Measurements from ENCODE around the gene CDR2. TPM values are rescaled to one million over a fixed set of nuclear protein-coding genes. Genes with fewer than 3 reads are reported as not detected.

CDR2 gene
- total and polyA plus RNA-seq, 2 of the 13 experiments (the other 11 are each of a cell fraction or from before 2014, with no cell fraction given): 59.0 to 78.9 TPM

DNA sequence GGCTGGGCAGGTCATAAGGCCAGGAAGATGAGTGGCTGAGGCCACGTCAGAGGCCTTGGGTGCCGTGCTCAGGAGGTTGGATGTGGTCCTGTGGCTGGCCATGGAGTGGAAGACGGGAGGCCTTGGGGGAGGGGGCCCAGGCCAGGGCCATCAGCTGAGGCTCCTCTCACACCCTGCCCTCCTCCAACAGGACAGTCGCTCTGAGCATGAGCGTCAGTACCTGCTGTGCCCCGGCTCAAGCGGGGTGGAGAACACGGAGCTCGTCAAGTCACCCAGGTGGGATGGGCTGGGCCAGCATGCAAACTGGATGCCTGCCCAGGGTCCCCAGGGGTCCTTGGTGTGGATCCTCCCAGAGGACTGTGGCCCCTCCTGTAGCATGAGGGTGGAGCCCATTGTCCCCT, 58.0 kb downstream of the CDR2 start:
- WGBS (ENCODE audit: low lambda C conversion rate): 96% methylated on average over 9 of the region's 9 CpGs
- 0 out of 2 replicates have a peak, but pooled peaks cover 7% of the 10 kb centered on the region for H3K4me1 ChIP-seq (ENCODE audit: insufficient read depth, low read length)
- CTCF ChIA-PET (ENCODE audit: low intra/inter-chr PET ratio, low total read pairs): no interaction called here
- ATAC-seq (peak; percentile 5; the same call in 2 of the 3 replicates), DNase-seq (ENCODE audit: low spot score) (no peak), FAIRE-seq (no peak)
- no peaks in the 10 kb centered on the region for H3K27me3 ChIP-seq (ENCODE audit: control insufficient read depth in 1 of 2, insufficient read depth in 2 of 2, low read length in 2 of 2)
- H3K36me3 ChIP-seq (replicated peaks in 1 of 2; ENCODE audit: control insufficient read depth in 1 of 2, insufficient read depth in 2 of 2, low read length in 2 of 2): peaks cover 62 to 96% of the 10 kb centered on the region in 2 experiments
- no peak overlapping the region for H2AFZ ChIP-seq (ENCODE audit: low read length)
- no peaks in the 10 kb centered on the region for H3K9me3 ChIP-seq (ENCODE audit: low read length)
- no peak overlapping the region for H3K27ac ChIP-seq (ENCODE audit: extremely low read length, insufficient read depth, low read length)
- no peak overlapping the region for H3K9ac ChIP-seq (ENCODE audit: insufficient read depth, low read depth, low read length)
- BruUV-seq (replicated peaks): TSS peak; percentile 6
- intact Hi-C loops (cut with micrococcal nuclease; ENCODE audit: unreplicated experiment) (no loop called here), in situ Hi-C loops (cut with HindIII; ENCODE audit: extremely low pct_ligation_motif_present, low pct_unique_long_range_greater_than_20kb) (no loop called here)
- POLR2A ChIA-PET: no interaction called here
- TF ChIP-seq MIXL1 (CRISPR knock-in tag; IDR thresholded peaks at IDR 0.05): no peak
- no peak for TF ChIP-seq MAFF (IDR thresholded peaks at IDR 0.05; ENCODE audit: low read depth, low read length)
- TF ChIP-seq CHCHD3 (CRISPR knock-in tag; IDR thresholded peaks at IDR 0.05): 0 out of 2 replicates have a peak, but pooled peaks have one; percentile 25
- TF ChIP-seq GZF1 (CRISPR knock-in tag; IDR thresholded peaks at IDR 0.05): no peak
- 0 out of 2 replicates have a peak, but pooled peaks have one; percentile 10 for TF ChIP-seq ZFX (CRISPR knock-in tag; IDR thresholded peaks at IDR 0.05; ENCODE audit: low read depth)
- TF ChIP-seq SMAD1 (CRISPR knock-in tag; IDR thresholded peaks at IDR 0.05; ENCODE audit: borderline replicate concordance, low read depth): 0 out of 2 replicates have a peak, but pooled peaks have one; percentile 55
- no peak for TF ChIP-seq ZNF121 (CRISPR knock-in tag; IDR thresholded peaks at IDR 0.05)
- TF ChIP-seq ZNF768 (CRISPR knock-in tag; IDR thresholded peaks at IDR 0.05): peak; percentile 43; the same call in 1 of the 2 replicates
- no peak for TF ChIP-seq FOXK1 (CRISPR knock-in tag; IDR thresholded peaks at IDR 0.05; ENCODE audit: borderline replicate concordance, low read depth)
- TF ChIP-seq AGO2 (optimal IDR thresholded peaks at IDR 0.05; ENCODE audit: low read depth, low read length): peak; percentile 62
- peak; percentile 31; the same call in 1 of the 2 replicates for TF ChIP-seq RBFOX2 (IDR thresholded peaks at IDR 0.05; ENCODE audit: low read depth, low read length)
- H4K20me1 ChIP-seq (ENCODE audit: insufficient read depth, low read length): peaks cover 13% of the 10 kb centered on the region; the same call in 1 of the 2 replicates
- peaks cover 4% of the 10 kb centered on the region for H3K79me2 ChIP-seq (ENCODE audit: insufficient read depth, low read length)
- H3K4me2 ChIP-seq (ENCODE audit: low read depth, low read length): no peak overlapping the region
- no peak overlapping the region for H3K4me3 ChIP-seq (replicated peaks in 1 of 3; ENCODE audit: insufficient read depth in 1 of 3, low read depth in 2 of 3, low read length in 3 of 3)

Measured in HepG2 (cell line).